ENCODE measurements around the gene SPANXN4. TPM values are rescaled to one million over a fixed set of nuclear protein-coding genes. Genes with fewer than 3 reads are reported as not detected.

SPANXN4 gene
- total RNA-seq: not detected in 2 replicates

GRCh38 chrX:143025628-143026027 lies at the start of gene SPANXN4:
SPANXN4 (plus strand) TSS chrX:143025928; CDS start chrX:143026015, 87 bp downstream.

